ENCODE results near the gene ADCY7.
A peak's percentile ranks its signal among the peaks of the same experiment; 100 is the strongest.

Gene ADCY7

GRCh38 chr16:50315346-50315997, 49.1 kb downstream of the ADCY7 start:
- no peak for DNase-seq

GRCh38 chr16:50316102-50316847, 49.9 kb downstream of the ADCY7 start:
- DNase-seq: no peak

DNA sequence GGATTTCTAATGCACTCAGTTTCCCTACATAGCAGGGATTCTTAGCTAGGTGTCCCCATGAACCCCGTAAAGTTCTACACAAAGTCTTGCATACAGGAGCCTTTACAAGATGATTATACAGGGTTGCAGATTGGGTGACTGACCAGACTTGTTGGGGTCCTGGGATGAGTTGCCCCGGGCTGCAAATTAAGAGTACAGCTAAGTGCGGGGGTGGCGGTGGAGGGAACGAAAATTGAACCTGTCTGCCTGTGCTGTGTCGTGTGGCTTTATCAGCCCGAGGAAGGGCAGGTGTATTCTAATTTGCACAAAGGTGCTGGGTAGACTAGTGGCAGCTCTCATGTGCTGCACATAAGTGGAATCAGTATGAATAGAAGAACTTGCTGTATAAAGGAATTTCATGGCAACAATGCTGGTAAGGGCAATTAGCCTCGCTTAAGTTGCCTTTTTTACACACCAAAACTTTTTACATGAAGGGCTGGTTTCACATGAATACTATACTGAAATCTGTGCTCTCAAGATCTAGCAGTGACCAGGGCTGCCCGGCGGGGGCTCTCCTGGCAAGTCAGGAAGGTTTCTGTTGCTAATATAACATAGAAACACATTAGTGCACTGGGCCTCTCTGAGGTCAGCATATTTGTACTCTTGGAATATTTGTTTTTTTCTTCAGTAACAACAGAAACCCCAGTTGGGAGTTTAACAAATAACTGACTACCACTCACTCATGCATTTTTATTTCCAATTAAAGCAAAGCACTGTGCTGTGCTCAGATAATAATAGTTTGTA, 50.7 kb downstream of the ADCY7 start:
- no peak for DNase-seq

GRCh38 chr16:50318796-50319578, 52.6 kb downstream of the ADCY7 start:
- no peak for DNase-seq

DNA sequence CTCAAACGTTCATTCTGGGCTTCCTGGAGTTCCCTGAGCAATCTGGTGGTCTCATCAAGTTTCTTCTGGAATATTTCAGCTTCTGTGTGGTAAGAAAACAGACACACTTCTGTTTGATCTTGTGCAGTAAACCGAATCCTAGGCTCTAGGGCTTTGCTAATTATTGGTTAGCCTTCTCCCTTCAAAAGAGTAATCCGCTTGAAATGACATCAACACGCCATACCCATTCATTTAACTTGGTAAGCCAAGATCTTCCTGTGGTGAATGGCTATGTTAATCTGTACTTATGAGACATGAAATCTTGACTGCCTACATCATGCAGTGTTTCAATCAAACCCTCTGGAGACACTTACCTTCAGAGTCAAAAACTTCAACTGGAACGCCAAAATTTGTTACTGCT, 54.0 kb downstream of the ADCY7 start:
- DNase-seq: no peak

DNA sequence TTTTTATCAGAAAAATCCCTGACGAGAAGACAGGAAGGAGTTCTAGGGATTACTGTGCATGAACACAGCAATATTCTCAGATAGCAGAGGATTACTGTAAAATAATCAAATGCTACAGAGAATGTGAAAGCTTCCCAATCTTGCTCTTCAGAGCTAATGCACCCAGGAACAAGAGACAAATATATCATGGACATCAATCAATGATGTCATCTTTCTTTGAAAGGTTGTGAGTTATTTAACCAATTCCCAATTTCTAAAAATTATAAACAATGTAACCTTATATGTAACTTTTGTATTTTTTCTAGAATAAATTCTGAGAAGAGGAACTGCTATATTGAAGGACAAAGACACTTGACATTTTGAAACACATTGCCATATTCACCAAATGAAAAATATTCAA, 56.0 kb downstream of the ADCY7 start:
- DNase-seq: no peak

- peak in 1 of 2 experiments; percentile 13 for DNase-seq
Measured at GRCh38 chr16:50323335-50324011, 57.1 kb downstream of the ADCY7 start.

GRCh38 chr16:50324345-50324744, 58.0 kb downstream of the ADCY7 start:
- DNase-seq: no peak

- DNase-seq: no peak
Measured at GRCh38 chr16:50326264-50326663, 59.9 kb downstream of the ADCY7 start.

DNA sequence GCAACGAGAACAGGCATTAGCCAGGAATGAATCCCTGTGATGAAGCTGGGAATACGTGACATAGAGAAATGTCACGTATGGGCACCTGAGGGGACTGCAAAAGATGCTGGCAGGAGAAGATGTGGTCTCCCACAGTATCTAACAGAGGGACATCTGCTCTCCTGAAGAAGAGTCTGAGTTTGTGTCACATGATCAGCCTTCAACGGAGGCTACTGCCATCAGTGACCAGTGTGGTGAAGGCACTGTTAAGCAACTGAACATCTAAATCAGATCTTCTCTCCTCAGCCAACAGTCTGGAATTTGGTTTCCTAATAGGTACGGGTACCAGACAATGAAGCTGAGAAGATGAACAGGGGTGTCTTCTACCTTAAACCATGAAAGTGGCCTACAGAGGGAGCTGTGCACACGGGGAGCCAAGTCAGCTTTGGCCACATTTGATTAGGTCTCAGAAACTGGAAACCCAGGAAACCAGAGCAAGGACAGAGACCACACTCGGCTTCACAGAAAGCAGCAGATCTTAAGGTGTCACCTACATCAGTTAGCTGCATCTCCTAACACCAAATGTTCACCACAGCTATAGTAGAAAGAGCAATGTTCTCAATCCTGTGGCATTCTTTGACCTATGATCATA, 60.6 kb downstream of the ADCY7 start:
- DNase-seq: peak in 1 of 2 experiments; percentile 19

GRCh38 chr16:50329446-50330189, 63.3 kb downstream of the ADCY7 start:
- no peak for DNase-seq

DNA sequence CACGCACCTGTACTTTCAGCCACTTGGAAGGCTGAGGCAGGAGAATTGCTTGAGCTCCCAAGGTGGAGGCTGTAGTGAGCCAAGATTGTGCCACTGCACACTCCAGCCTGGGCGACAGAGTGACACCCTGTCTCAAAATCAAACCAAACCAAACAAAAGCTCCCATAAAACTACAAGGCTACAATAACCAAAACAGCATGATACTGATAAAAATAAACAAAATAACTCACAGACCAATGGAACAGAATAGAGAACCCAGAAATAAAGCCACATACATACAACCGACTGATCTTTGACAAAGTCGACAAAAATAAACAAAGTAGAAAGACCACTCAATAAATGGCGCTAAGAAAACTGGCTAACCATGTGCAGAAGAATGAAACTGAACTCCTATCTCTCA, 65.2 kb downstream of the ADCY7 start:
- DNase-seq: no peak

GRCh38 chr16:50332599-50332998, 66.2 kb downstream of the ADCY7 start:
- no peak for DNase-seq

- no peak for DNase-seq
Measured at GRCh38 chr16:50334106-50334975, 68.0 kb downstream of the ADCY7 start.

DNA sequence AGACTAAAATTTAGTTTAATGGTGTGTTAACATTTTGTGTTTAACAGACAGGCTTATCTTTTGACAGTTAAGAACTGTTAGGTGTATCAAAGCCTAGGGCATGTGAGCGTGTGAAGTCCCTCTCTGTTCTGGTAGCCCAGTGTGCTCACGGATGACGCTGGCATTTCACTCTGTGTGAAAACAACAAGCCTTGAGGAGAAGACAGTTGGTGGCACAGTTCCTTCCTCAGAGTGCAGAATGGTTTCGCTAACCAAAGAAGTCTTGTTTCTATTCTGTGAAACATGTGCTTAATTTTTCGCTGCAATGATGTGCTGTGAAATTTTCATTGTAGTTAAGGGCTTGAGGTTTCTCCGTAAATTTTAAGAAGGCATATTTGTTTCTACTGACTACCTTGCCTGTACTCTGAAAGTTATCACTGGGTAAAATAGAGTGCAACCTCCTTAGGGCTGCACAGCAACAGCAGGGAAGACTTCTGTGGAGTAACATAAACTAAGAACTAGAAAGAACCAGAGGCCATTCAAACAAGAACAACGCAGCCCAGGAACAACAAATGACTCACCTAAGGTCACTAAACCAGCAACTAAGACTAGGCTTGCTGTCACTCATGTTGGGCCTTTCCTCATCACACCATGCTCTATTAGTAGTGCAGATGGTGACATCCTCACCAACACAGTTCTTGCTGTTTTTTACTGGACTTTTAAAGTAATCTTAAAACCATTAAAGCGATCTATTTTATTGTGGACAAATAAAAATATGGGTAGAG, 69.0 kb downstream of the ADCY7 start:
- DNase-seq: no peak

- no peak for DNase-seq
Measured at GRCh38 chr16:50336884-50337283, 70.5 kb downstream of the ADCY7 start.

DNA sequence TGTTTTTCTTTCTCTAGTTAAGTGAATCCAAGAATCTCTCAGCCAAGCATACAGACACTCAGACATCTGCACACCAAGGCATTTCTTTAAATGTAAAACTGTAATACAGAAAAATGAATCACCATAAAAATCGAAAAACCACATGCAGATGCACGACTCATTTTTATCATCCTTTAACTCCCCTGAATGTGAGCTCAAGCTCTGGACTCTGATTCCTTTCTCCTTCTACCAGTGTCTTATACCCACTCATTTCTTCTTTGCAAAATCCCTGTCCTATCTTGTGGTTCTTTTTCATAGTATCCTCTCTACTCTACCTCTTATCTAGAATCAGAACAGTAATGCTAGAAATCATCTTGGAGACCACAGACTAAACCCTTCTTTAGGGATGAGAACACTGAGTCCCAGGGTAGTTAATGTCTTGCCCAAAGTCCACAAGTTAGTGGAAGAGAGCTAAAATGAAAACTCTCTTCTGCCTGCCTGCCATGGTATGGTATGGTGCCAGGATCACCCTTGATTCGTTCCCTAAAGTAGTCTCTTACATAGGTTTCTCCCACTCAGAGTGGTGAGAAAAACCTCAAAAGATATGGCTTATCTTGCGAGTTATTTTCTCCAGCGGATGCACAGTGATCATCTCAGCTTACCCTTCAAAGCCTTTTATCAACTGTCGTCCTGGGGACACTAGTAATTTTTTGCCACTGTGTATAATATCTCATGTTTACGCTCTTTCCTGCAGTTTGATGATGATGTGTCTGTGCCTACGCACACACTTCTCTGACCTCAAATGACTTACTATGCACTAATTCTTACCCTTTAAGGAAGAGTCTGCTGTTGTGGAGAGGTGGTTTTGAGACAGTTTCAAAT, 72.2 kb downstream of the ADCY7 start:
- no peak for DNase-seq

- DNase-seq: no peak
Measured at GRCh38 chr16:50340578-50340977, 74.2 kb downstream of the ADCY7 start.
